OCI-LY7 (cell line): ENCODE data around the gene CD47. TPM values are rescaled to one million over a fixed set of nuclear protein-coding genes. Genes with fewer than 3 reads are reported as not detected.
A peak's percentile ranks its signal among the peaks of the same experiment; 100 is the strongest.

Source experiments
- BruUV-seq: library from RNA; stranded (reverse); fragments of 400-500 nt; replicated peaks from 2 replicates; lab custom pipeline; 2021; lab: Mats Ljungman, UMichigan
- CTCF ChIA-PET: fragments of 300-600 bp; sonication (Branson Sonifier 250); formaldehyde crosslinking; loops from one replicate; lab custom pipeline; 2022; ENCODE audit warnings: antibody characterized with exemption; ENCODE audit not compliant: unreplicated experiment; lab: Charles Lee
- POLR2A ChIA-PET: fragments of 300-600 bp; sonication (Branson Sonifier 250); formaldehyde crosslinking; loops from one replicate; lab custom pipeline; 2022; ENCODE audit warnings: antibody characterized with exemption; lab: Charles Lee
- DNase-seq: peaks from one replicate; pipeline ENCODE4 v3.0.0-alpha.2; 2015; ENCODE audit warnings: low spot score
- H2AFZ ChIP-seq: fragments of 200-600 bp; sonication (generic), shearing (Covaris generic); 2 replicates; pipeline ENCODE4 v1.6.1; 2014; ENCODE audit warnings: mild to moderate bottlenecking, antibody characterized with exemption, low read length, moderate library complexity
- H3K27ac ChIP-seq: fragments of 200-600 bp; sonication (generic); 2 replicates; pipeline ENCODE4 v1.5.1; 2014; ENCODE audit warnings: mixed run types, low read depth, mild to moderate bottlenecking, moderate library complexity, low read length, inconsistent platforms; ENCODE audit not compliant: poor library complexity, severe bottlenecking
- H3K36me3 ChIP-seq: fragments of 200-600 bp; sonication (generic); 2 replicates; pipeline ENCODE4 v1.6.1; 2014; ENCODE audit warnings: mild to moderate bottlenecking, antibody characterized with exemption, low read length, moderate library complexity, mixed read lengths; ENCODE audit not compliant: insufficient read depth
- H3K4me1 ChIP-seq: fragments of 200-600 bp; sonication (generic); 2 replicates; pipeline ENCODE4 v1.5.1; 2014; ENCODE audit warnings: mild to moderate bottlenecking, low read length; ENCODE audit not compliant: insufficient read depth, poor library complexity, severe bottlenecking
- H3K4me2 ChIP-seq: fragments of 200-600 bp; sonication (generic); 2 replicates; pipeline ENCODE4 v1.6.1; 2014; ENCODE audit warnings: mild to moderate bottlenecking, low read length
- H3K4me3 ChIP-seq: fragments of 200-600 bp; sonication (generic); 2 replicates; pipeline ENCODE4 v1.5.1; 2014; ENCODE audit warnings: mild to moderate bottlenecking, low read depth, low read length; ENCODE audit not compliant: poor library complexity, severe bottlenecking
- H3K79me2 ChIP-seq: fragments of 200-600 bp; sonication (generic); 2 replicates; pipeline ENCODE4 v1.6.1; 2016; ENCODE audit warnings: low read depth, mild to moderate bottlenecking, low read length, moderate library complexity, mixed read lengths; ENCODE audit not compliant: insufficient read depth
- H3K9me2 ChIP-seq: fragments of 200-600 bp; sonication (generic); 2 replicates; pipeline ENCODE4 v1.6.1; 2016; ENCODE audit warnings: mild to moderate bottlenecking, low read length, mixed read lengths; ENCODE audit not compliant: insufficient read depth
- H3K9me3 ChIP-seq: fragments of 200-600 bp; sonication (generic); 2 replicates; pipeline ENCODE4 v1.6.1; 2014; ENCODE audit warnings: mild to moderate bottlenecking, mixed run types, low read length, mixed read lengths
- H4K20me1 ChIP-seq: fragments of 200-600 bp; sonication (generic); 2 replicates; pipeline ENCODE4 v1.6.1; 2014; ENCODE audit warnings: mild to moderate bottlenecking, antibody characterized with exemption, low read length, moderate library complexity, mixed read lengths; ENCODE audit not compliant: insufficient read depth
- EZH2phosphoT487 ChIP-seq: fragments of 200-600 bp; sonication (generic); IDR thresholded peaks from 2 replicates; pipeline ENCODE4 v1.6.1; 2018; ENCODE audit warnings: low read depth, borderline replicate concordance, mild to moderate bottlenecking, mixed run types, antibody characterized with exemption, low read length, moderate library complexity, mixed read lengths
- intact Hi-C: fragments of 100-400 bp; cut with micrococcal nuclease; formaldehyde crosslinking; loops from one replicate; pipeline ENCODE4 v1.10.0; 2022; ENCODE audit not compliant: unreplicated experiment
- total RNA-seq, 2 experiments: library from RNA; depleted of rRNA in 1 of 2; stranded (reverse); fragments of >200 nt in 1 of 2; shearing (Covaris generic) in 1 of 2; gene quantifications; 2 replicates each; pipeline ENCODE4 v1.2.3, GENCODE V29; 2014 to 2022
- TF ChIP-seq, protein P1 (sequence below): fragments of 200-600 bp; sonication (generic); conservative IDR thresholded peaks from 2 replicates; pipeline ENCODE4 v1.5.1; 2014; ENCODE audit warnings: mild to moderate bottlenecking, antibody characterized with exemption, low read length, moderate library complexity, mixed read lengths

The CD47 gene
- total RNA-seq, 2 experiments from 2014 or later: 43.9 to 50.0 TPM

GRCh38 chr3:108064293-108064887 is 26.4 kb downstream of the CD47 start:
- intact Hi-C loops: no loop called here
- ChIA-PET CTCF (no interaction called here), POLR2A (interaction anchor here (1.0 kb wide), 1 partner anchor 25 kb away, joined by 5 read pairs; no protein-coding TSS in a partner anchor)
- no TSS peak for BruUV-seq
- peaks cover 9% of the 10 kb centered on the region for H3K4me1 ChIP-seq
- no peak overlapping the region for H3K4me3 ChIP-seq
- no peaks in the 10 kb centered on the region for H3K79me2 ChIP-seq
- H2AFZ ChIP-seq: no peak overlapping the region
- DNase-seq: no peak
- H3K36me3 ChIP-seq: peaks cover 78% of the 10 kb centered on the region
- no peaks in the 10 kb centered on the region for H3K9me3 ChIP-seq
- no peaks in the 10 kb centered on the region for H3K9me2 ChIP-seq
- H3K27ac ChIP-seq: no peak overlapping the region
- H3K4me2 ChIP-seq: no peak overlapping the region
- no peak for TF ChIP-seq EZH2phosphoT487
- TF ChIP-seq, protein P1, sequence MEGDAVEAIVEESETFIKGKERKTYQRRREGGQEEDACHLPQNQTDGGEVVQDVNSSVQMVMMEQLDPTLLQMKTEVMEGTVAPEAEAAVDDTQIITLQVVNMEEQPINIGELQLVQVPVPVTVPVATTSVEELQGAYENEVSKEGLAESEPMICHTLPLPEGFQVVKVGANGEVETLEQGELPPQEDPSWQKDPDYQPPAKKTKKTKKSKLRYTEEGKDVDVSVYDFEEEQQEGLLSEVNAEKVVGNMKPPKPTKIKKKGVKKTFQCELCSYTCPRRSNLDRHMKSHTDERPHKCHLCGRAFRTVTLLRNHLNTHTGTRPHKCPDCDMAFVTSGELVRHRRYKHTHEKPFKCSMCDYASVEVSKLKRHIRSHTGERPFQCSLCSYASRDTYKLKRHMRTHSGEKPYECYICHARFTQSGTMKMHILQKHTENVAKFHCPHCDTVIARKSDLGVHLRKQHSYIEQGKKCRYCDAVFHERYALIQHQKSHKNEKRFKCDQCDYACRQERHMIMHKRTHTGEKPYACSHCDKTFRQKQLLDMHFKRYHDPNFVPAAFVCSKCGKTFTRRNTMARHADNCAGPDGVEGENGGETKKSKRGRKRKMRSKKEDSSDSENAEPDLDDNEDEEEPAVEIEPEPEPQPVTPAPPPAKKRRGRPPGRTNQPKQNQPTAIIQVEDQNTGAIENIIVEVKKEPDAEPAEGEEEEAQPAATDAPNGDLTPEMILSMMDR: no peak
- H4K20me1 ChIP-seq: no peaks in the 10 kb centered on the region

GRCh38 chr3:108062051-108062450 is 28.8 kb downstream of the CD47 start:
- Histone ChIP-seq H3K4me3 (no peak overlapping the region), H3K36me3 (peaks cover 78% of the 10 kb centered on the region), H3K4me1 (peaks cover 9% of the 10 kb centered on the region), H3K9me2 (no peaks in the 10 kb centered on the region), H3K79me2 (no peaks in the 10 kb centered on the region), H3K4me2 (no peak overlapping the region), H3K9me3 (no peaks in the 10 kb centered on the region), H4K20me1 (no peaks in the 10 kb centered on the region), H2AFZ (no peak overlapping the region), H3K27ac (no peak overlapping the region)
- no peak for TF ChIP-seq EZH2phosphoT487
- TF ChIP-seq, protein P1: no peak
- intact Hi-C loops: loop anchor here (2.0 kb wide), 1 partner anchor 15 kb away; no protein-coding TSS in a partner anchor
- ChIA-PET CTCF (no interaction called here), POLR2A (interaction anchor here (0.7 to 1.0 kb wide), 2 partner anchors 11 to 26 kb away, joined by 3 to 4 read pairs; no protein-coding TSS in a partner anchor)
- BruUV-seq: no TSS peak
- DNase-seq: peak; percentile 30

DNA sequence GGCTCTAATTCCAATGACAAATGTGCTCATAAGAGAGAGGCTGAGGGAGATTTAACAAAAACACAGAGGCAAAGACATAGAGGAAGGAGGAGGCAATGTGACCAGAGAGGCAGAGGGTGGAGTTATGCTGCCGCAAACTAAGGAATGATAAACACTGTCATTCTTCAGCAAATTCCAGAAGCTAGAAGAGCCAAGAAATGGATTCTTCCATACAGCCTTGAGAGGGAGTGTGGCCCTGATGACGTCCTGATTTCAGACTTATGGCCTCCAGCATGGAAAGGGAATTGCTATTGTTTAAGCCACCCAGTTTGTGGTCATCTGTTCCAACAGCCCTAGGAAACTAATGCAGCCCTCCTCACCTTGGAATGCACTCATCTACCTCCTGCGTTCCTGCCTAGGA is 30.5 kb downstream of the CD47 start:
- Histone ChIP-seq H2AFZ (no peak overlapping the region), H3K9me3 (no peaks in the 10 kb centered on the region), H3K4me3 (no peak overlapping the region), H3K9me2 (no peaks in the 10 kb centered on the region), H3K4me2 (no peak overlapping the region), H3K36me3 (peaks cover 79% of the 10 kb centered on the region), H3K79me2 (no peaks in the 10 kb centered on the region), H3K4me1 (peaks cover 8% of the 10 kb centered on the region), H4K20me1 (no peaks in the 10 kb centered on the region), H3K27ac (no peak overlapping the region)
- POLR2A ChIA-PET: interaction anchor here (0.6 to 1.8 kb wide), 2 partner anchors 14 to 377 kb away, joined by 3 to 5 read pairs; no protein-coding TSS in a partner anchor
- DNase-seq: no peak
- CTCF ChIA-PET: no interaction called here
- intact Hi-C loops: no loop called here
- TF ChIP-seq, protein P1: no peak
- no peak for TF ChIP-seq EZH2phosphoT487
- no TSS peak for BruUV-seq
